HPDE6-E6E7 (cell line): Measurements from ENCODE around the gene KLHL40.
"Not testable (repeated sequence)": the region's sequence is repeated elsewhere in the genome, so short reads cannot be mapped to it uniquely, and the experiment has no call there.

ENCODE experiments used
- DNase-seq: peaks from one replicate; pipeline ENCODE4 v3.0.0; 2011; ENCODE audit warnings: missing footprints; ENCODE audit errors: extremely low spot score

KLHL40 gene

GRCh38 chr3:42720126-42720525 lies 34.8 kb downstream of the KLHL40 start:
- DNase-seq, result no peak

- DNase-seq, result no peak
These were observed 36.4 kb downstream of the KLHL40 start for GRCh38 chr3:42721690-42722089.

GRCh38 chr3:42722442-42722841 lies 37.1 kb downstream of the KLHL40 start:
- DNase-seq, result not testable (repeated sequence)

- no peak for DNase-seq
These were observed 37.9 kb downstream of the KLHL40 start for GRCh38 chr3:42723219-42723618.

GRCh38 chr3:42725454-42725853 lies 40.1 kb downstream of the KLHL40 start:
- no peak for DNase-seq

GRCh38 chr3:42728056-42728455 lies 42.7 kb downstream of the KLHL40 start:
- no peak for DNase-seq

- no peak for DNase-seq
These were observed 43.5 kb downstream of the KLHL40 start for GRCh38 chr3:42728668-42729364.

- DNase-seq, result no peak
These were observed 44.2 kb downstream of the KLHL40 start for GRCh38 chr3:42729404-42730145.

- no peak for DNase-seq
These were observed 45.0 kb downstream of the KLHL40 start for GRCh38 chr3:42730294-42730693.

GRCh38 chr3:42730706-42731420 lies 45.5 kb downstream of the KLHL40 start:
- DNase-seq, result no peak

- DNase-seq, result no peak
These were observed 46.3 kb downstream of the KLHL40 start for GRCh38 chr3:42731476-42732195.

- DNase-seq, result no peak
These were observed 47.0 kb downstream of the KLHL40 start for GRCh38 chr3:42732196-42732828.

GRCh38 chr3:42732829-42733459 lies 47.6 kb downstream of the KLHL40 start:
- DNase-seq, result no peak

GRCh38 chr3:42733501-42734262 lies 48.3 kb downstream of the KLHL40 start:
- no peak for DNase-seq

GRCh38 chr3:42734263-42734860 lies 49.0 kb downstream of the KLHL40 start:
- no peak for DNase-seq

- DNase-seq, result no peak
These were observed 49.7 kb downstream of the KLHL40 start for GRCh38 chr3:42735019-42735418.

- no peak for DNase-seq
These were observed 50.3 kb downstream of the KLHL40 start for GRCh38 chr3:42735615-42736014.

GRCh38 chr3:42736081-42736480 lies 50.7 kb downstream of the KLHL40 start:
- DNase-seq, result no peak

GRCh38 chr3:42736531-42736930 lies 51.2 kb downstream of the KLHL40 start:
- DNase-seq, result no peak
